Measurements from ENCODE around the gene HDAC3. TPM values are rescaled to one million over a fixed set of nuclear protein-coding genes. Genes with fewer than 3 reads are reported as not detected.

HDAC3 gene
- total RNA-seq, 1 experiment from 2014 or later: 96.3 TPM

DNA sequence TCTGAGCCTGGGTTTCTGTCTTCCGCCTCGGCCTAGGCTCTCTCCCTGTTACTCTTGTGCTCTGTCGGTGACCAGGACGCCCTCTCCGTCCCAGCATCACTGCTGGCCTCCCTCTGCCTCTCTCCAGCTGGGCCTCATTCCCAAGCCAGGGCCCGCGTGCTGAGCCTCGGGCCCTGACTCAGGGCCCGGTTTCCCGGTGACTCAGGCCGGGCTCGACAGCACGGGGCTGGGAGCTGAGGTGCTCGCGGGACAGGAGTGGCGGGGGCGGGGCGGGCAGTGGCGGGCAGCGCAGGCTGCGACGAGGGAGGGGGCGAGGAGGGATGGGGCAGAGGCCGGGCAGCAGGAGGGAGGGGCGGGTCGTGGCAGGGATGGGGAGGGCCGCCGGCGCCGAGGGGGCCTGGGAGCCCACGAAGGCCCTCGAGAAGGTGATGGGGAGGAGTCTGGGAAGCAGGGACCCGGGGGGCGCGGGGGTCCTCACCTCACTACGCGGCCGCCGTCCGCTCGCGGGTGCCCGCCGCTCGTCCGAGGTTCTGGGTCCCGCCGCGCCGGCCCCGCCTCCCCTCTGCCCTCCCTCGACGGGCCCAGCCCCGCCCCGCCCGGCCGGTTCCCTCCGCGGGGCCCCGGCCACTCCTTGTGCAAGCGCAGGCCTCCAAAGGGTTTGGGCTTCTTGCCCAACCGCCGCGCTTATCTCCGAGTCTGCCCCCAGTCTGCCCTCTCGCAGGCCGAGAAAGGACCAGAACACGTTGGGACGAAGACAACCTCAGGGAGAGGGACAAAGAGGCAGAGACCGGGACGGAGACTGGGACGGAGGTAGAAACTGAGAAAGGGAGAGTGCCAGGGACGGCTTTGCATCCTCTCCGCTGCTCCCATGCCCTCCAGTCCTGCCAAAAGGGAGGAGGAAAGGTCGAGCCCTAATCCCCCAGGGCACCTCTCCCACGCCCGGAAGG lies 45.3 kb upstream of the HDAC3 start, which contains the start of gene ARAP3:
Gene ARAP3, minus strand, starts transcription at position 536 of the 947 bp plus-strand sequence. CDS start 1,744 bp downstream, outside the sequence.
- DNase-seq: peak; percentile 90
- H3K27me3 Mint-ChIP-seq (ENCODE audit: unreplicated experiment): no peaks in the 10 kb centered on the region
- peaks cover 12% of the 10 kb centered on the region for H3K4me1 Mint-ChIP-seq (ENCODE audit: low read depth, unreplicated experiment)
- no peaks in the 10 kb centered on the region for H3K9me3 Mint-ChIP-seq (ENCODE audit: low read depth, unreplicated experiment)
- H3K27ac Mint-ChIP-seq (ENCODE audit: unreplicated experiment): peak within 1 kb of the TSS; percentile 63
- no peak for TF ChIP-seq CTCF (IDR thresholded peaks at IDR 0.05; ENCODE audit: unreplicated experiment)
- peak within 1 kb of the TSS; percentile 76 for H3K4me3 Mint-ChIP-seq (ENCODE audit: low read depth, unreplicated experiment)
- H3K36me3 Mint-ChIP-seq (ENCODE audit: insufficient read depth, unreplicated experiment): peaks cover 20% of the 10 kb centered on the region
- CTCF ChIA-PET: interaction anchor here (0.5 to 1.9 kb wide), 8 partner anchors 10 to 209 kb away, joined by 3 to 6 read pairs (median 3); no protein-coding TSS in a partner anchor
- intact Hi-C loops (cut with micrococcal nuclease; ENCODE audit: unreplicated experiment): no loop called here
- no TSS peak for BruUV-seq (replicated peaks)

GRCh38 chr5:141681295-141681694 lies 44.6 kb upstream of the HDAC3 start:
- H3K4me3 Mint-ChIP-seq (ENCODE audit: low read depth, unreplicated experiment): peak overlapping the region; percentile 76
- BruUV-seq (replicated peaks): TSS peak; percentile 25
- peaks cover 20% of the 10 kb centered on the region for H3K36me3 Mint-ChIP-seq (ENCODE audit: insufficient read depth, unreplicated experiment)
- no peaks in the 10 kb centered on the region for H3K27me3 Mint-ChIP-seq (ENCODE audit: unreplicated experiment)
- CTCF ChIA-PET: interaction anchor here (0.6 to 1.9 kb wide), 7 partner anchors 10 to 210 kb away, joined by 3 to 6 read pairs (median 3); no protein-coding TSS in a partner anchor
- no peaks in the 10 kb centered on the region for H3K9me3 Mint-ChIP-seq (ENCODE audit: low read depth, unreplicated experiment)
- TF ChIP-seq CTCF (IDR thresholded peaks at IDR 0.05; ENCODE audit: unreplicated experiment): no peak
- peak overlapping the region; percentile 63 for H3K27ac Mint-ChIP-seq (ENCODE audit: unreplicated experiment)
- peaks cover 12% of the 10 kb centered on the region for H3K4me1 Mint-ChIP-seq (ENCODE audit: low read depth, unreplicated experiment)
- intact Hi-C loops (cut with micrococcal nuclease; ENCODE audit: unreplicated experiment): no loop called here
- no peak for DNase-seq

GRCh38 chr5:141680751-141681201 lies 44.1 kb upstream of the HDAC3 start:
- Mint-ChIP-seq H3K9me3 (ENCODE audit: low read depth, unreplicated experiment) (no peaks in the 10 kb centered on the region), H3K27ac (ENCODE audit: unreplicated experiment) (peak overlapping the region; percentile 63), H3K27me3 (ENCODE audit: unreplicated experiment) (no peaks in the 10 kb centered on the region), H3K4me1 (ENCODE audit: low read depth, unreplicated experiment) (peaks cover 12% of the 10 kb centered on the region), H3K4me3 (ENCODE audit: low read depth, unreplicated experiment) (peak overlapping the region; percentile 76), H3K36me3 (ENCODE audit: insufficient read depth, unreplicated experiment) (peaks cover 20% of the 10 kb centered on the region)
- CTCF ChIA-PET: interaction anchor here (1.5 kb wide), 1 partner anchor 16 kb away, joined by 5 read pairs; no protein-coding TSS in a partner anchor
- TF ChIP-seq CTCF (IDR thresholded peaks at IDR 0.05; ENCODE audit: unreplicated experiment): no peak
- intact Hi-C loops (cut with micrococcal nuclease; ENCODE audit: unreplicated experiment): no loop called here
- peak; percentile 31 for DNase-seq
- BruUV-seq (replicated peaks): no TSS peak

DNA sequence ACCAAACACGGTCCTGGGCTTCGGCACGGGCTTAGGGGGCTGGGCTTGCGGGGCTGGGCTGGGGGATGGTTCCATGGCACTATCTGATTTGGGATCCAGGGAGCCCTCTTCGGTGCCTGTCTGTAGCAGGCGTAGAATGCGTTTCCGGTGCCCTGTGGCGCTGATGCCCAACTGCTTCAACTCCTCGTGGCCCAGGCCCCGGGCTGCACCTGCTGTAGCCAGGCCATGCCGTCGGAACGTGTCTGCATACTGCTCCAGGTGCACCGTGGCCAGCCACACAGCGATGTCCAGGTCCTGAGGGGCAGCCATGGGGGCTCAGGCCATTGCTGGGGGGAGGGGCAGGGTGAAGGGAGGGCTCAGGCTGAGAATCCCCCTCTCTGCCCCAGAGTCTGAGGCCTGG lies 43.5 kb upstream of the HDAC3 start:
- no peak overlapping the region for H3K27ac Mint-ChIP-seq (ENCODE audit: unreplicated experiment)
- intact Hi-C loops (cut with micrococcal nuclease; ENCODE audit: unreplicated experiment): no loop called here
- H3K27me3 Mint-ChIP-seq (ENCODE audit: unreplicated experiment): no peaks in the 10 kb centered on the region
- peaks cover 12% of the 10 kb centered on the region for H3K4me1 Mint-ChIP-seq (ENCODE audit: low read depth, unreplicated experiment)
- no peak for TF ChIP-seq CTCF (IDR thresholded peaks at IDR 0.05; ENCODE audit: unreplicated experiment)
- CTCF ChIA-PET: no interaction called here
- no peaks in the 10 kb centered on the region for H3K9me3 Mint-ChIP-seq (ENCODE audit: low read depth, unreplicated experiment)
- H3K4me3 Mint-ChIP-seq (ENCODE audit: low read depth, unreplicated experiment): no peak overlapping the region
- peaks cover 20% of the 10 kb centered on the region for H3K36me3 Mint-ChIP-seq (ENCODE audit: insufficient read depth, unreplicated experiment)
- BruUV-seq (replicated peaks): no TSS peak
- no peak for DNase-seq
